IMR-90 (cell line): ENCODE measurements around the gene RUNDC1. TPM values are rescaled to one million over a fixed set of nuclear protein-coding genes. Genes with fewer than 3 reads are reported as not detected.

Experiments
- ATAC-seq: fragments of 200-7000 bp; cut with Tn5 transposase; 2 replicates; pipeline ENCODE4 v1.9.1; 2020; ENCODE audit warnings: low read depth, mild to moderate bottlenecking, moderate library complexity
- BruUV-seq: library from RNA; stranded (reverse); fragments of 400-500 nt; replicated peaks from 2 replicates; lab custom pipeline; 2021; lab: Mats Ljungman, UMichigan
- CTCF ChIA-PET: fragments of 300-600 bp; formaldehyde crosslinking; extraction: SDS; loops from one replicate; lab custom pipeline; 2021; ENCODE audit warnings: antibody characterized with exemption; lab: Yijun Ruan, JAX
- POLR2A ChIA-PET: fragments of 300-600 bp; sonication (Branson Sonifier 250); formaldehyde crosslinking; loops from one replicate; lab custom pipeline; 2022; ENCODE audit warnings: antibody characterized with exemption; ENCODE audit not compliant: unreplicated experiment; lab: Charles Lee
- DNase-seq: peaks from one replicate; pipeline ENCODE4 v3.0.0; 2013
- H2AFZ ChIP-seq: replicated peaks from 2 replicates; pipeline ENCODE3; 2013; ENCODE audit warnings: low read length, mild to moderate bottlenecking; ENCODE audit not compliant: poor library complexity
- H2AK5ac ChIP-seq: 2 replicates; pipeline ENCODE4 v1.6.1; 2013; ENCODE audit warnings: low read depth, low read length, inconsistent platforms
- H2AK9ac ChIP-seq: replicated peaks from 2 replicates; pipeline ENCODE3; 2013; ENCODE audit warnings: mild to moderate bottlenecking, low read depth, low read length, moderate library complexity; ENCODE audit not compliant: poor library complexity
- H2BK120ac ChIP-seq: 2 replicates; pipeline ENCODE4 v1.6.1; 2013; ENCODE audit warnings: low read depth, low read length, inconsistent platforms
- H2BK15ac ChIP-seq: 3 replicates; pipeline ENCODE4 v1.6.1; 2013; ENCODE audit warnings: low read depth, low read length, inconsistent platforms
- H2BK20ac ChIP-seq: 2 replicates; pipeline ENCODE4 v1.6.1; 2013; ENCODE audit warnings: low read depth, mild to moderate bottlenecking, inconsistent platforms, low read length, moderate library complexity
- H2BK5ac ChIP-seq: 2 replicates; pipeline ENCODE4 v1.6.1; 2013; ENCODE audit warnings: mild to moderate bottlenecking, low read depth, low read length, inconsistent platforms; ENCODE audit not compliant: poor library complexity, severe bottlenecking
- H3K14ac ChIP-seq: replicated peaks from 2 replicates; pipeline ENCODE4 v1.6.1; 2013; ENCODE audit warnings: low read depth, low read length, inconsistent platforms
- H3K18ac ChIP-seq: 2 replicates; pipeline ENCODE4 v1.6.1; 2013; ENCODE audit warnings: low read depth, low read length, control low read depth
- H3K23ac ChIP-seq: 2 replicates; pipeline ENCODE4 v1.6.1; 2013; ENCODE audit warnings: low read depth, low read length, inconsistent platforms
- H3K27ac ChIP-seq: 2 replicates; pipeline ENCODE4 v1.5.1; 2013; ENCODE audit warnings: mild to moderate bottlenecking, control low read depth, low read length; ENCODE audit not compliant: insufficient read depth
- H3K27me3 ChIP-seq: 2 replicates; pipeline ENCODE4 v1.6.1; 2013; ENCODE audit warnings: low read length; ENCODE audit not compliant: control insufficient read depth, insufficient read depth
- H3K36me3 ChIP-seq: 2 replicates; pipeline ENCODE4 v1.6.1; 2013; ENCODE audit warnings: low read length, mixed read lengths; ENCODE audit not compliant: control insufficient read depth, insufficient read depth
- H3K4ac ChIP-seq: 2 replicates; pipeline ENCODE4 v1.6.1; 2013; ENCODE audit warnings: low read depth, low read length, inconsistent platforms
- H3K4me1 ChIP-seq: 2 replicates; pipeline ENCODE4 v1.6.1; 2013; ENCODE audit warnings: low read length, mixed read lengths; ENCODE audit not compliant: control insufficient read depth, insufficient read depth
- H3K4me2 ChIP-seq: 2 replicates; pipeline ENCODE4 v1.6.1; 2013; ENCODE audit warnings: low read depth, mild to moderate bottlenecking, control low read depth, low read length, moderate library complexity
- H3K4me3 ChIP-seq: 2 replicates; pipeline ENCODE4 v1.5.1; 2013; ENCODE audit warnings: low read depth, mild to moderate bottlenecking, control low read depth, low read length, moderate library complexity; ENCODE audit not compliant: insufficient read depth
- H3K56ac ChIP-seq: 2 replicates; pipeline ENCODE4 v1.6.1; 2013; ENCODE audit warnings: low read length, inconsistent platforms; ENCODE audit not compliant: insufficient read depth; ENCODE audit errors: extremely low read depth
- H3K79me1 ChIP-seq, 2 experiments: 2 replicates each; pipeline ENCODE4 v1.6.1; 2013; ENCODE audit warnings: low read length in 2 of 2, inconsistent platforms in 1 of 2, low read depth in 1 of 2
- H3K9ac ChIP-seq: 2 replicates; pipeline ENCODE4 v1.6.1; 2013; ENCODE audit warnings: low read depth, low read length, control low read depth
- H3K9me1 ChIP-seq: 2 replicates; pipeline ENCODE4 v1.6.1; 2013; ENCODE audit warnings: low read length, inconsistent platforms; ENCODE audit not compliant: insufficient read depth
- H3K9me3 ChIP-seq: 2 replicates; pipeline ENCODE4 v1.6.1; 2013; ENCODE audit warnings: low read length; ENCODE audit not compliant: control insufficient read depth, insufficient read depth
- H4K20me1 ChIP-seq: 2 replicates; pipeline ENCODE4 v1.6.1; 2013; ENCODE audit warnings: low read length, inconsistent platforms; ENCODE audit not compliant: insufficient read depth
- H4K5ac ChIP-seq: 2 replicates; pipeline ENCODE4 v1.6.1; 2013; ENCODE audit warnings: mild to moderate bottlenecking, low read depth, low read length, control low read depth
- H4K8ac ChIP-seq, 2 experiments: 2 replicates each; pipeline ENCODE4 v1.6.1; 2013; ENCODE audit warnings: low read depth in 2 of 2, low read length in 2 of 2, control low read depth in 1 of 2, inconsistent platforms in 1 of 2
- H4K91ac ChIP-seq: 2 replicates; pipeline ENCODE4 v1.6.1; 2013; ENCODE audit warnings: low read depth, low read length, inconsistent platforms; ENCODE audit not compliant: insufficient read depth
- CEBPB ChIP-seq: IDR thresholded peaks from 2 replicates; pipeline ENCODE4 v1.6.1; 2012; ENCODE audit warnings: low read depth, low read length, improper control_type of control experiment
- ELK1 ChIP-seq: fragments of 150-350 bp; IDR thresholded peaks from 2 replicates; pipeline ENCODE4 v1.6.1; 2016; ENCODE audit warnings: low read depth, mild to moderate bottlenecking, low read length, moderate library complexity, borderline replicate concordance
- FOS ChIP-seq: fragments of 150-350 bp; IDR thresholded peaks from 2 replicates; pipeline ENCODE4 v1.6.1; 2016; ENCODE audit warnings: low read depth, low read length
- MAFK ChIP-seq: IDR thresholded peaks from 2 replicates; pipeline ENCODE4 v1.6.1; 2012; ENCODE audit warnings: low read depth, low read length, improper control_type of control experiment
- MAZ ChIP-seq: IDR thresholded peaks from 2 replicates; pipeline ENCODE4 v1.6.1; 2012; ENCODE audit warnings: low read depth, mild to moderate bottlenecking, low read length, improper control_type of control experiment, moderate library complexity, borderline replicate concordance
- MXI1 ChIP-seq: IDR thresholded peaks from 2 replicates; pipeline ENCODE4 v1.6.1; 2012; ENCODE audit warnings: low read depth, mild to moderate bottlenecking, low read length, moderate library complexity, borderline replicate concordance
- RAD21 ChIP-seq: IDR thresholded peaks from 2 replicates; pipeline ENCODE4 v1.6.1; 2012; ENCODE audit warnings: low read length, improper control_type of control experiment
- RCOR1 ChIP-seq: IDR thresholded peaks from 2 replicates; pipeline ENCODE4 v1.6.1; 2012; ENCODE audit warnings: mild to moderate bottlenecking, low read length, improper control_type of control experiment; ENCODE audit not compliant: insufficient replicate concordance
- WGBS, 2 experiments: methylation state at CpG; one replicate each; pipeline versions ENCODE4 v1.1.5 to v1.1.7; 2013; ENCODE audit warnings: missing lambda C conversion rate in 2 of 2; ENCODE audit not compliant: insufficient read length in 1 of 2; ENCODE audit errors: extremely low coverage in 2 of 2; 5-methylcytosine and 5-hydroxymethylcytosine counted together
- dilution Hi-C: fragments of 300-500 bp; cut with HindIII; formaldehyde crosslinking; loops from one replicate; pipeline ENCODE4 v1.14.3; 2018; ENCODE audit warnings: low sequenced_read_pairs; ENCODE audit not compliant: unreplicated experiment
- in situ Hi-C: fragments of 300-500 bp; cut with MboI; formaldehyde crosslinking; loops from 3 replicates; pipeline ENCODE4 v1.14.3; 2019; ENCODE audit warnings: low sequenced_read_pairs, inconsistent platforms, mixed read lengths
- intact Hi-C: fragments of 100-400 bp; cut with micrococcal nuclease; formaldehyde crosslinking; loops from 2 replicates; pipeline ENCODE4 v1.10.0; 2022
- polyA plus RNA-seq, 3 experiments: library from polyadenylated mRNA; depleted of rRNA; stranded (reverse); fragments of >200 nt; gene quantifications; 2 replicates each; pipeline ENCODE4 v1.2.3, GENCODE V29; 2012; ENCODE audit warnings: low replicate concordance in 1 of 3
- total RNA-seq: library from RNA; depleted of rRNA; stranded (reverse); fragments of >200 nt; gene quantifications from 2 replicates; pipeline ENCODE4 v1.2.3, GENCODE V29; 2012
- TF ChIP-seq, protein P1 (sequence below): conservative IDR thresholded peaks from 2 replicates; pipeline ENCODE4 v1.5.1; 2012; ENCODE audit warnings: mild to moderate bottlenecking, low read depth, low read length, improper control_type of control experiment

RUNDC1 gene
- total and polyA plus RNA-seq, 2 of the 4 experiments (the other 2 are of a cell fraction), result 7.0 to 7.9 TPM

- no TSS peak for BruUV-seq
- Histone ChIP-seq H2BK5ac (no peak overlapping the region), H3K27ac (peak overlapping the region; percentile 4; the same call in 1 of the 2 replicates), H2AFZ (no peak overlapping the region), H3K79me1 (peaks cover 15 to 56% of the 10 kb centered on the region in 2 experiments; a peak in 3 of 4 replicates), H3K4me1 (peaks cover 12% of the 10 kb centered on the region), H3K9me3 (no peaks in the 10 kb centered on the region), H4K8ac (peak overlapping the region; percentile 44 to 58; a peak in 3 of 4 replicates), H3K36me3 (peaks cover 33% of the 10 kb centered on the region), H3K4me3 (no peak overlapping the region), H2BK15ac (peak overlapping the region; percentile 87; the same call in 1 of the 3 replicates), H2BK120ac (0 out of 2 replicates have a peak overlapping the region, but pooled peaks have one; percentile 37), H2AK5ac (peak overlapping the region; percentile 75; the same call in 1 of the 2 replicates), H3K4ac (peak overlapping the region; percentile 81), H2AK9ac (peak overlapping the region; percentile 91), H3K9ac (no peak overlapping the region), H3K18ac (no peak overlapping the region), H3K9me1 (peaks cover 20% of the 10 kb centered on the region), H4K5ac (0 out of 2 replicates have a peak overlapping the region, but pooled peaks have one; percentile 9), H3K56ac (no peak overlapping the region), H2BK20ac (0 out of 2 replicates have a peak overlapping the region, but pooled peaks have one; percentile 3), H3K4me2 (peak overlapping the region; percentile 35; the same call in 1 of the 2 replicates), H3K14ac (peak overlapping the region; percentile 71; the same call in 1 of the 2 replicates), H3K27me3 (0 out of 2 replicates have a peak, but pooled peaks cover 2% of the 10 kb centered on the region), H4K20me1 (peaks cover 32% of the 10 kb centered on the region; the same call in 1 of the 2 replicates), H3K23ac (0 out of 2 replicates have a peak overlapping the region, but pooled peaks have one; percentile 87), H4K91ac (peak overlapping the region; percentile 56)
- ChIA-PET POLR2A (no interaction called here), CTCF (no interaction called here)
- ATAC-seq (no peak), DNase-seq (no peak)
- dilution Hi-C loops, result no loop called here
- intact Hi-C loops, result no loop called here
- in situ Hi-C loops, result no loop called here
- TF ChIP-seq RCOR1, result no peak
- TF ChIP-seq RAD21, result no peak
- no peak for TF ChIP-seq MAZ
- TF ChIP-seq CEBPB, result no peak
- TF ChIP-seq MXI1, result no peak
- no peak for TF ChIP-seq FOS
- no peak for TF ChIP-seq MAFK
- no peak for TF ChIP-seq ELK1
- TF ChIP-seq, protein P1, sequence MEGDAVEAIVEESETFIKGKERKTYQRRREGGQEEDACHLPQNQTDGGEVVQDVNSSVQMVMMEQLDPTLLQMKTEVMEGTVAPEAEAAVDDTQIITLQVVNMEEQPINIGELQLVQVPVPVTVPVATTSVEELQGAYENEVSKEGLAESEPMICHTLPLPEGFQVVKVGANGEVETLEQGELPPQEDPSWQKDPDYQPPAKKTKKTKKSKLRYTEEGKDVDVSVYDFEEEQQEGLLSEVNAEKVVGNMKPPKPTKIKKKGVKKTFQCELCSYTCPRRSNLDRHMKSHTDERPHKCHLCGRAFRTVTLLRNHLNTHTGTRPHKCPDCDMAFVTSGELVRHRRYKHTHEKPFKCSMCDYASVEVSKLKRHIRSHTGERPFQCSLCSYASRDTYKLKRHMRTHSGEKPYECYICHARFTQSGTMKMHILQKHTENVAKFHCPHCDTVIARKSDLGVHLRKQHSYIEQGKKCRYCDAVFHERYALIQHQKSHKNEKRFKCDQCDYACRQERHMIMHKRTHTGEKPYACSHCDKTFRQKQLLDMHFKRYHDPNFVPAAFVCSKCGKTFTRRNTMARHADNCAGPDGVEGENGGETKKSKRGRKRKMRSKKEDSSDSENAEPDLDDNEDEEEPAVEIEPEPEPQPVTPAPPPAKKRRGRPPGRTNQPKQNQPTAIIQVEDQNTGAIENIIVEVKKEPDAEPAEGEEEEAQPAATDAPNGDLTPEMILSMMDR, result no peak
- WGBS, 2 experiments, result no CpG with 5 or more reads among the region's 6 CpGs
Observed at GRCh38 chr17:43020030-43020621, 39.8 kb downstream of the RUNDC1 start.
